IMR-90 (cell line): Measurements from ENCODE around the gene NAE1. TPM values are rescaled to one million over a fixed set of nuclear protein-coding genes. Genes with fewer than 3 reads are reported as not detected.
A peak's percentile ranks its signal among the peaks of the same experiment; 100 is the strongest.

Experiments
- ATAC-seq: fragments of 200-7000 bp; cut with Tn5 transposase; 2 replicates; pipeline ENCODE4 v1.9.1; 2020; ENCODE audit warnings: low read depth, mild to moderate bottlenecking, moderate library complexity
- BruUV-seq: library from RNA; stranded (reverse); fragments of 400-500 nt; replicated peaks from 2 replicates; lab custom pipeline; 2021; lab: Mats Ljungman, UMichigan
- CTCF ChIA-PET: fragments of 300-600 bp; formaldehyde crosslinking; extraction: SDS; loops from one replicate; lab custom pipeline; 2021; ENCODE audit warnings: antibody characterized with exemption; lab: Yijun Ruan, JAX
- POLR2A ChIA-PET: fragments of 300-600 bp; sonication (Branson Sonifier 250); formaldehyde crosslinking; loops from one replicate; lab custom pipeline; 2022; ENCODE audit warnings: antibody characterized with exemption; ENCODE audit not compliant: unreplicated experiment; lab: Charles Lee
- DNase-seq: peaks from one replicate; pipeline ENCODE4 v3.0.0; 2013
- H2AFZ ChIP-seq: replicated peaks from 2 replicates; pipeline ENCODE3; 2013; ENCODE audit warnings: low read length, mild to moderate bottlenecking; ENCODE audit not compliant: poor library complexity
- H2AK5ac ChIP-seq: 2 replicates; pipeline ENCODE4 v1.6.1; 2013; ENCODE audit warnings: low read depth, low read length, inconsistent platforms
- H2AK9ac ChIP-seq: replicated peaks from 2 replicates; pipeline ENCODE3; 2013; ENCODE audit warnings: mild to moderate bottlenecking, low read depth, low read length, moderate library complexity; ENCODE audit not compliant: poor library complexity
- H2BK120ac ChIP-seq: 2 replicates; pipeline ENCODE4 v1.6.1; 2013; ENCODE audit warnings: low read depth, low read length, inconsistent platforms
- H2BK15ac ChIP-seq: 3 replicates; pipeline ENCODE4 v1.6.1; 2013; ENCODE audit warnings: low read depth, low read length, inconsistent platforms
- H2BK20ac ChIP-seq: 2 replicates; pipeline ENCODE4 v1.6.1; 2013; ENCODE audit warnings: low read depth, mild to moderate bottlenecking, inconsistent platforms, low read length, moderate library complexity
- H2BK5ac ChIP-seq: 2 replicates; pipeline ENCODE4 v1.6.1; 2013; ENCODE audit warnings: mild to moderate bottlenecking, low read depth, low read length, inconsistent platforms; ENCODE audit not compliant: poor library complexity, severe bottlenecking
- H3K14ac ChIP-seq: replicated peaks from 2 replicates; pipeline ENCODE4 v1.6.1; 2013; ENCODE audit warnings: low read depth, low read length, inconsistent platforms
- H3K18ac ChIP-seq: 2 replicates; pipeline ENCODE4 v1.6.1; 2013; ENCODE audit warnings: low read depth, low read length, control low read depth
- H3K23ac ChIP-seq: 2 replicates; pipeline ENCODE4 v1.6.1; 2013; ENCODE audit warnings: low read depth, low read length, inconsistent platforms
- H3K27ac ChIP-seq: 2 replicates; pipeline ENCODE4 v1.5.1; 2013; ENCODE audit warnings: mild to moderate bottlenecking, control low read depth, low read length; ENCODE audit not compliant: insufficient read depth
- H3K27me3 ChIP-seq: 2 replicates; pipeline ENCODE4 v1.6.1; 2013; ENCODE audit warnings: low read length; ENCODE audit not compliant: control insufficient read depth, insufficient read depth
- H3K36me3 ChIP-seq: 2 replicates; pipeline ENCODE4 v1.6.1; 2013; ENCODE audit warnings: low read length, mixed read lengths; ENCODE audit not compliant: control insufficient read depth, insufficient read depth
- H3K4ac ChIP-seq: 2 replicates; pipeline ENCODE4 v1.6.1; 2013; ENCODE audit warnings: low read depth, low read length, inconsistent platforms
- H3K4me1 ChIP-seq: 2 replicates; pipeline ENCODE4 v1.6.1; 2013; ENCODE audit warnings: low read length, mixed read lengths; ENCODE audit not compliant: control insufficient read depth, insufficient read depth
- H3K4me2 ChIP-seq: 2 replicates; pipeline ENCODE4 v1.6.1; 2013; ENCODE audit warnings: low read depth, mild to moderate bottlenecking, control low read depth, low read length, moderate library complexity
- H3K4me3 ChIP-seq: 2 replicates; pipeline ENCODE4 v1.5.1; 2013; ENCODE audit warnings: low read depth, mild to moderate bottlenecking, control low read depth, low read length, moderate library complexity; ENCODE audit not compliant: insufficient read depth
- H3K56ac ChIP-seq: 2 replicates; pipeline ENCODE4 v1.6.1; 2013; ENCODE audit warnings: low read length, inconsistent platforms; ENCODE audit not compliant: insufficient read depth; ENCODE audit errors: extremely low read depth
- H3K79me1 ChIP-seq, 2 experiments: 2 replicates each; pipeline ENCODE4 v1.6.1; 2013; ENCODE audit warnings: low read length in 2 of 2, inconsistent platforms in 1 of 2, low read depth in 1 of 2
- H3K9ac ChIP-seq: 2 replicates; pipeline ENCODE4 v1.6.1; 2013; ENCODE audit warnings: low read depth, low read length, control low read depth
- H3K9me1 ChIP-seq: 2 replicates; pipeline ENCODE4 v1.6.1; 2013; ENCODE audit warnings: low read length, inconsistent platforms; ENCODE audit not compliant: insufficient read depth
- H3K9me3 ChIP-seq: 2 replicates; pipeline ENCODE4 v1.6.1; 2013; ENCODE audit warnings: low read length; ENCODE audit not compliant: control insufficient read depth, insufficient read depth
- H4K20me1 ChIP-seq: 2 replicates; pipeline ENCODE4 v1.6.1; 2013; ENCODE audit warnings: low read length, inconsistent platforms; ENCODE audit not compliant: insufficient read depth
- H4K5ac ChIP-seq: 2 replicates; pipeline ENCODE4 v1.6.1; 2013; ENCODE audit warnings: mild to moderate bottlenecking, low read depth, low read length, control low read depth
- H4K8ac ChIP-seq, 2 experiments: 2 replicates each; pipeline ENCODE4 v1.6.1; 2013; ENCODE audit warnings: low read depth in 2 of 2, low read length in 2 of 2, control low read depth in 1 of 2, inconsistent platforms in 1 of 2
- H4K91ac ChIP-seq: 2 replicates; pipeline ENCODE4 v1.6.1; 2013; ENCODE audit warnings: low read depth, low read length, inconsistent platforms; ENCODE audit not compliant: insufficient read depth
- BHLHE40 ChIP-seq: fragments of 150-350 bp; IDR thresholded peaks from 2 replicates; pipeline ENCODE4 v1.6.1; 2016; ENCODE audit warnings: mild to moderate bottlenecking, low read depth, low read length
- CEBPB ChIP-seq: IDR thresholded peaks from 2 replicates; pipeline ENCODE4 v1.6.1; 2012; ENCODE audit warnings: low read depth, low read length, improper control_type of control experiment
- MAFK ChIP-seq: IDR thresholded peaks from 2 replicates; pipeline ENCODE4 v1.6.1; 2012; ENCODE audit warnings: low read depth, low read length, improper control_type of control experiment
- RAD21 ChIP-seq: IDR thresholded peaks from 2 replicates; pipeline ENCODE4 v1.6.1; 2012; ENCODE audit warnings: low read length, improper control_type of control experiment
- WGBS, 2 experiments: methylation state at CpG; one replicate each; pipeline versions ENCODE4 v1.1.5 to v1.1.7; 2013; ENCODE audit warnings: missing lambda C conversion rate in 2 of 2; ENCODE audit not compliant: insufficient read length in 1 of 2; ENCODE audit errors: extremely low coverage in 2 of 2; 5-methylcytosine and 5-hydroxymethylcytosine counted together
- dilution Hi-C: fragments of 300-500 bp; cut with HindIII; formaldehyde crosslinking; loops from one replicate; pipeline ENCODE4 v1.14.3; 2018; ENCODE audit warnings: low sequenced_read_pairs; ENCODE audit not compliant: unreplicated experiment
- in situ Hi-C: fragments of 300-500 bp; cut with MboI; formaldehyde crosslinking; loops from 3 replicates; pipeline ENCODE4 v1.14.3; 2019; ENCODE audit warnings: low sequenced_read_pairs, inconsistent platforms, mixed read lengths
- intact Hi-C: fragments of 100-400 bp; cut with micrococcal nuclease; formaldehyde crosslinking; loops from 2 replicates; pipeline ENCODE4 v1.10.0; 2022
- polyA plus RNA-seq, 3 experiments: library from polyadenylated mRNA; depleted of rRNA; stranded (reverse); fragments of >200 nt; gene quantifications; 2 replicates each; pipeline ENCODE4 v1.2.3, GENCODE V29; 2012; ENCODE audit warnings: low replicate concordance in 1 of 3
- total RNA-seq: library from RNA; depleted of rRNA; stranded (reverse); fragments of >200 nt; gene quantifications from 2 replicates; pipeline ENCODE4 v1.2.3, GENCODE V29; 2012
- TF ChIP-seq, protein P1 (sequence below): conservative IDR thresholded peaks from 2 replicates; pipeline ENCODE4 v1.5.1; 2012; ENCODE audit warnings: mild to moderate bottlenecking, low read depth, low read length, improper control_type of control experiment

Gene NAE1
- total and polyA plus RNA-seq, 2 of the 4 experiments (the other 2 are of a cell fraction), result 33.0 to 36.7 TPM

DNA sequence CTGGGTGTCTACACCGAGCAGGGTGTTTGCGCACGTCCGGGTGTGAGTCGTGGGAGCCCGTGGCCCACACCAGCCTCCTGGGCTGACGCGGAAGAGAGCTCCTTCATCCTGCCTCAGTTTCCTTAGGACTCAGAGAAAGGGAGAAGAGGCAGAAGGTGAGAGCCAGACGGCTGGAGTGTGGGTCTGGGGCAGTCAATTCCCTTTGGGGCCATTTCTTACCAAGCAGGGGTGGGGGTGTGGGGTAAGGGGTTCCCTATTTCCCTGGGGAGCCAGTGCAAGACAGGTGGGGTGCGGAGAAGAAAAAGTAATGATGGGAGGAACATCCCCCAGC, 14.3 kb upstream of the NAE1 start:
- in situ Hi-C loops (no loop called here), intact Hi-C loops (no loop called here), dilution Hi-C loops (no loop called here)
- no peak overlapping the region for H4K5ac ChIP-seq
- H3K79me1 ChIP-seq, result no peaks in the 10 kb centered on the region
- H2AK5ac ChIP-seq, result no peak overlapping the region
- H3K4me3 ChIP-seq, result no peak overlapping the region; the same call in 1 of the 2 replicates
- H3K36me3 ChIP-seq, result no peaks in the 10 kb centered on the region
- H4K20me1 ChIP-seq, result no peaks in the 10 kb centered on the region
- H2AK9ac ChIP-seq, result no peak overlapping the region
- ChIA-PET POLR2A (no interaction called here), CTCF (interaction anchor here (0.6 kb wide), 1 partner anchor 14 kb away, joined by 3 read pairs; the partner anchor contains the start of gene NAE1)
- no peak overlapping the region for H3K14ac ChIP-seq
- no peak overlapping the region for H3K56ac ChIP-seq
- no peak overlapping the region for H3K18ac ChIP-seq
- ATAC-seq (no peak), DNase-seq (no peak)
- peak overlapping the region; percentile 81 for H2AFZ ChIP-seq
- no peak overlapping the region for H3K27ac ChIP-seq
- H4K91ac ChIP-seq, result no peak overlapping the region
- no peak for TF ChIP-seq CEBPB
- TF ChIP-seq MAFK, result no peak
- TF ChIP-seq RAD21, result no peak
- TF ChIP-seq, protein P1, sequence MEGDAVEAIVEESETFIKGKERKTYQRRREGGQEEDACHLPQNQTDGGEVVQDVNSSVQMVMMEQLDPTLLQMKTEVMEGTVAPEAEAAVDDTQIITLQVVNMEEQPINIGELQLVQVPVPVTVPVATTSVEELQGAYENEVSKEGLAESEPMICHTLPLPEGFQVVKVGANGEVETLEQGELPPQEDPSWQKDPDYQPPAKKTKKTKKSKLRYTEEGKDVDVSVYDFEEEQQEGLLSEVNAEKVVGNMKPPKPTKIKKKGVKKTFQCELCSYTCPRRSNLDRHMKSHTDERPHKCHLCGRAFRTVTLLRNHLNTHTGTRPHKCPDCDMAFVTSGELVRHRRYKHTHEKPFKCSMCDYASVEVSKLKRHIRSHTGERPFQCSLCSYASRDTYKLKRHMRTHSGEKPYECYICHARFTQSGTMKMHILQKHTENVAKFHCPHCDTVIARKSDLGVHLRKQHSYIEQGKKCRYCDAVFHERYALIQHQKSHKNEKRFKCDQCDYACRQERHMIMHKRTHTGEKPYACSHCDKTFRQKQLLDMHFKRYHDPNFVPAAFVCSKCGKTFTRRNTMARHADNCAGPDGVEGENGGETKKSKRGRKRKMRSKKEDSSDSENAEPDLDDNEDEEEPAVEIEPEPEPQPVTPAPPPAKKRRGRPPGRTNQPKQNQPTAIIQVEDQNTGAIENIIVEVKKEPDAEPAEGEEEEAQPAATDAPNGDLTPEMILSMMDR, result no peak
- TF ChIP-seq BHLHE40, result no peak
- BruUV-seq, result no TSS peak
- WGBS, 2 experiments, result 0% methylated on average over 1 of the region's 10 CpGs; no CpG with 5 or more reads in 1 of the 2 experiments
- H3K4ac ChIP-seq, result no peak overlapping the region
- H2BK120ac ChIP-seq, result no peak overlapping the region
- no peak overlapping the region for H4K8ac ChIP-seq
- H3K9me1 ChIP-seq, result 0 out of 2 replicates have a peak, but pooled peaks cover 3% of the 10 kb centered on the region
- no peak overlapping the region for H2BK5ac ChIP-seq
- H3K4me1 ChIP-seq, result no peaks in the 10 kb centered on the region; the same call in 1 of the 2 replicates
- H3K23ac ChIP-seq, result peak overlapping the region; percentile 15; the same call in 1 of the 2 replicates
- H2BK20ac ChIP-seq, result no peak overlapping the region
- no peak overlapping the region for H3K9ac ChIP-seq
- H3K9me3 ChIP-seq, result no peaks in the 10 kb centered on the region
- peaks cover 83% of the 10 kb centered on the region for H3K27me3 ChIP-seq
- H3K4me2 ChIP-seq, result peak overlapping the region; percentile 64; the same call in 1 of the 2 replicates
- no peak overlapping the region for H2BK15ac ChIP-seq
